Stimulated activated CD4-positive, alpha-beta T cell treated with anti-CD3 and anti-CD28 coated beads, TNF-alpha, amount 100 ng/mL, for 1 hour (primary cell): ENCODE measurements around the gene ABR.
"Not testable (repeated sequence)": the region's sequence is repeated elsewhere in the genome, so short reads cannot be mapped to it uniquely, and the experiment has no call there.

Experiments used
- DNase-seq, 3 donors: peaks; one replicate each; pipeline ENCODE4 v3.0.0-alpha.2; 2020; ENCODE audit warnings: low read depth in 3 of 3, low spot score in 1 of 3

ABR gene

GRCh38 chr17:1097972-1098744, 81.6 kb downstream of the ABR start:
- not testable (repeated sequence) for DNase-seq

- DNase-seq: no peak
These were observed 83.6 kb downstream of the ABR start for GRCh38 chr17:1096215-1096614.

GRCh38 chr17:1095853-1096173, 84.0 kb downstream of the ABR start:
- no peak for DNase-seq

- DNase-seq: no peak
These were observed 84.5 kb downstream of the ABR start for GRCh38 chr17:1095090-1095852.

- no peak for DNase-seq
These were observed 85.2 kb downstream of the ABR start for GRCh38 chr17:1094591-1094990.

- DNase-seq: no peak
These were observed 87.9 kb downstream of the ABR start for GRCh38 chr17:1091900-1092299.

GRCh38 chr17:1091190-1091534, 88.6 kb downstream of the ABR start:
- DNase-seq: no peak

- DNase-seq: no peak
These were observed 89.2 kb downstream of the ABR start for GRCh38 chr17:1090465-1091189.

- no peak for DNase-seq
These were observed 89.9 kb downstream of the ABR start for GRCh38 chr17:1089915-1090314.

GRCh38 chr17:1087381-1088241, 92.2 kb downstream of the ABR start:
- DNase-seq: no peak

- no peak for DNase-seq
These were observed 96.2 kb downstream of the ABR start for GRCh38 chr17:1083451-1084187.

- no peak for DNase-seq
These were observed 97.2 kb downstream of the ABR start for GRCh38 chr17:1082579-1082978.

GRCh38 chr17:1078831-1079561, 100.8 kb downstream of the ABR start:
- no peak for DNase-seq

- DNase-seq: no peak
These were observed 101.6 kb downstream of the ABR start for GRCh38 chr17:1077986-1078711.

GRCh38 chr17:1077581-1077985, 102.2 kb downstream of the ABR start:
- DNase-seq: no peak

- no peak for DNase-seq
These were observed 102.8 kb downstream of the ABR start for GRCh38 chr17:1076982-1077302.

GRCh38 chr17:1076299-1076981, 103.3 kb downstream of the ABR start:
- DNase-seq: no peak

- no peak for DNase-seq
These were observed 104.7 kb downstream of the ABR start for GRCh38 chr17:1074886-1075605.
